ENCODE data around the gene RAI1. TPM values are rescaled to one million over a fixed set of nuclear protein-coding genes. Genes with fewer than 3 reads are reported as not detected.

Gene RAI1
- total and polyA plus RNA-seq, 2 of the 8 experiments (the other 6 are each of a cell fraction or from before 2014, with no cell fraction given): 0.39 to 1.2 TPM

DNA sequence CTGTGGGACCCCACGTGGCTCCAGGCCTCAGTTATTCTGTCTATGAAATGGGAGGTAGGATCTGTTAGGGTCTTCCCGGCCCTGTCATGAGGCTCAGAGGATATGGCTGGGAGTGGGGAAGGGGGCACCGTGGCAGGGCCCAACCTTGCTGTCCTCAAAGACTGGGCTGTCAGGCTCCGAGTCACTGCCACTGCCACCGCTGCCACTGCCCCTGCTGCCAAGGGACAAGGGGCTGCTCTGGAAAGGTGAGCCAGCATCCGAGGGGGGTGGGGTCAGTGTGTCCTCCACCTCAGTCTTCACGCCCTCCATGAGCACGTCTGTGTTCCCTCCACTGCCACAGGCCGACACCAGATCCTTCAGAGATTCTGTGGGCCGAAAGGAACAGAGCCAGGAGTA, 136.3 kb downstream of the RAI1 start (continued):
- no peak for TF ChIP-seq RNF2 (IDR thresholded peaks at IDR 0.05; ENCODE audit: borderline replicate concordance, low read depth, low read length, missing control alignments, poor library complexity, severe bottlenecking)

Data from H1 (cell line).